HFF-Myc (cell line): ENCODE results near the gene GABRB2.

ENCODE experiments used
- DNase-seq: peaks from one replicate; pipeline ENCODE4 v3.0.0-alpha.2; 2011; ENCODE audit warnings: low read depth; ENCODE audit errors: extremely low read depth
- H3K4me3 ChIP-seq: replicated peaks from 2 replicates; pipeline ENCODE4 v1.5.1; 2011; ENCODE audit warnings: low read depth, mild to moderate bottlenecking, control low read depth, low read length
- TF ChIP-seq, protein P1 (sequence below): IDR thresholded peaks from 2 replicates; pipeline ENCODE4 v1.5.1; 2012; ENCODE audit warnings: mild to moderate bottlenecking, low read depth, low read length, control low read depth; ENCODE audit errors: missing control alignments

GABRB2 gene

DNA sequence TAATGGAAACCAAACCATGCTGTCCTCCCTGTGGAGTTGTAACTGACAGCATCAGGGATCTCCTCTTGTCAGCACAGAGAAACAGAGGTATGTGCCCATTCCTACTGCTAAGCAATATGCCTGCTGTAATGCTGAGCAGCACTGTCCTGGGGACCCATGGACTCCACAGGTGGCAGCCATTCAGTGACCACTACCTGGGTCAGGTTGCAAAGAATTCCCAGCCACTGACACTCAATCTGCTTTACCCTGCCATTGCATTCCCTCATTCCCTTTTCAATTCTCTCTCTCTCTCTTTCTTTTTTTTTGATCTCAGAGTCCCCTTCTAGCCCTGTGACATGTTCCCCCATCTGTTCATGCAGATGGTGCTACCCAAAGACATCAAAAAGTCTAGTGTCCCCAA is 104.1 kb downstream of the GABRB2 start:
- no peak for DNase-seq

DNA sequence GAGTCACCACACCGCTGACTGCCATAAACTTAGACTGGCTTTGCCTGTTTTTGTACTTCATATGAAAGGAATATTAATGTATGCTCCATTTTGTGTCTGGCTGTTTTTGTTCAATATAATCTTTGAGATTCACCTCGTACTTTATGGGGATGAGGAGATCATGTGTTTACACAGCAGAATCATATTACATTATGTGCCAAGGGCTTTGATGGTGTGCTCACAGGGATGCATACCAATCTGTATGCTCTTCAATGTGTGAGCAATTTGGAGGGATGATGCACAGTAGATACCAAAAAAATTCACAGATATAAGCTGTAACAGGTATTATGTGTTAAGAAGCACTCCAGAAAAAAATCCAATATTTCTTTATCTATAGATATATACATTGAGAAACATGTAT is 113.7 kb downstream of the GABRB2 start:
- TF ChIP-seq, protein P1, sequence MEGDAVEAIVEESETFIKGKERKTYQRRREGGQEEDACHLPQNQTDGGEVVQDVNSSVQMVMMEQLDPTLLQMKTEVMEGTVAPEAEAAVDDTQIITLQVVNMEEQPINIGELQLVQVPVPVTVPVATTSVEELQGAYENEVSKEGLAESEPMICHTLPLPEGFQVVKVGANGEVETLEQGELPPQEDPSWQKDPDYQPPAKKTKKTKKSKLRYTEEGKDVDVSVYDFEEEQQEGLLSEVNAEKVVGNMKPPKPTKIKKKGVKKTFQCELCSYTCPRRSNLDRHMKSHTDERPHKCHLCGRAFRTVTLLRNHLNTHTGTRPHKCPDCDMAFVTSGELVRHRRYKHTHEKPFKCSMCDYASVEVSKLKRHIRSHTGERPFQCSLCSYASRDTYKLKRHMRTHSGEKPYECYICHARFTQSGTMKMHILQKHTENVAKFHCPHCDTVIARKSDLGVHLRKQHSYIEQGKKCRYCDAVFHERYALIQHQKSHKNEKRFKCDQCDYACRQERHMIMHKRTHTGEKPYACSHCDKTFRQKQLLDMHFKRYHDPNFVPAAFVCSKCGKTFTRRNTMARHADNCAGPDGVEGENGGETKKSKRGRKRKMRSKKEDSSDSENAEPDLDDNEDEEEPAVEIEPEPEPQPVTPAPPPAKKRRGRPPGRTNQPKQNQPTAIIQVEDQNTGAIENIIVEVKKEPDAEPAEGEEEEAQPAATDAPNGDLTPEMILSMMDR, result no peak
- DNase-seq, result no peak
- no peak overlapping the region for H3K4me3 ChIP-seq

More for the DNA sequence above, 104.1 kb downstream of the GABRB2 start:
- no peak overlapping the region for H3K4me3 ChIP-seq
- TF ChIP-seq, protein P1, result no peak

DNA sequence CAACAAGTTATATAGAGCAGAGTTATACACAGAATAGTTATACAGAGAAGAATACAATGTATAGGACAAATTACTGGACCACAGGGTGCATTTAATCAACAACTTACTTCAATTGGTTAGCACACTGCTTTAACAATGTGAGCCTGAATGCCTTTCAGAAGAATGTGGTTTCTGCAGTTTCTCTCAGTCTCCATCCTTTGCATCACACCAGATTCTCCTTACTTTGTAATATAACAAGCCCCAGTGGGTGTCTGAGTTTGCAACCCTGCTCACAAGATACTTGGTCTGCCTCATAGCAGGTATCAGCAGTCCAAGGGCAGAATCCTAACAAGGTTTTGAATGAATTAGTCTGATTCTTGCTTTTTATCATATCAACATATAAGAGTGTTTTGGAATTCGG is 114.6 kb downstream of the GABRB2 start:
- no peak for DNase-seq
- TF ChIP-seq, protein P1, result no peak
- no peak overlapping the region for H3K4me3 ChIP-seq

DNA sequence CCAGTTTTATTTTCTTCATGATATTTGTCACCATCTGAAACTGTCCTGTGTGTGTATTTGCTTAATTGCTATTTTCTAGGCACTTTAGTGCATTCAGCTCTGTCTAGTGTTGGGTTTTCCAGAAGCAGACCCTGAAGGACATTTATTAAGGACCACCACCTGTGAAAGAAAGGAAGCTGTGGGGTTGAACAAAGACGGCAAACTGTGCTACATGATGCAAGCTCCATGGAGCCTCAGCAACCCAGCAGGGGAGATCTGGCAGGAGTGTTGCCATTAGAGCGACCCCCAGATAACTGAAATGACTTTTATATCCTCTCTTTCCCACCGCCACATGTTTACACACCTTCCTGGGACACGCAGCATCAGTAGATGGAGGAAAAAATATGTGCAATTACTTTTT is 125.5 kb downstream of the GABRB2 start:
- H3K4me3 ChIP-seq, result no peak overlapping the region
- TF ChIP-seq, protein P1, result no peak
- no peak for DNase-seq

DNA sequence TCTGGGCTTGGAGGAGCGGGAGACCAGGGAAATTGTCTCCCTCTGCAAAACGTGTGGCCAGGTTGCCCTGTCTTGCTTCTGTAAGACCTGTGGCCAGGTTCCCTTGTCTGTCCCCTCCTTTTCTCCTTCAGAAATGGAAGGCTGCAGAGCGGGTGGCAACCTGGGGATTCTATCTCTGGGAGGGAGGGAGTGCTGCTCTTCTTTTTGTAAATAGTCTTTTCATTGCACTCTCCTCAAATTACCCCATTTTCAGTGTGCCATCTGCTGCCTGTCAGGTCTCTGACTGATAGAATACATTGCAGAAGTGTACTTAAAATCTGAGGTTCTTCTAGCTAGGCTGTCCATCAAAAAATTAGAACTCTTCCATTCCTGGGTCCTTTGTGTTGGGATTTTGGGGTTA is 126.0 kb downstream of the GABRB2 start:
- no peak for DNase-seq
- H3K4me3 ChIP-seq, result no peak overlapping the region
- TF ChIP-seq, protein P1, result no peak

DNA sequence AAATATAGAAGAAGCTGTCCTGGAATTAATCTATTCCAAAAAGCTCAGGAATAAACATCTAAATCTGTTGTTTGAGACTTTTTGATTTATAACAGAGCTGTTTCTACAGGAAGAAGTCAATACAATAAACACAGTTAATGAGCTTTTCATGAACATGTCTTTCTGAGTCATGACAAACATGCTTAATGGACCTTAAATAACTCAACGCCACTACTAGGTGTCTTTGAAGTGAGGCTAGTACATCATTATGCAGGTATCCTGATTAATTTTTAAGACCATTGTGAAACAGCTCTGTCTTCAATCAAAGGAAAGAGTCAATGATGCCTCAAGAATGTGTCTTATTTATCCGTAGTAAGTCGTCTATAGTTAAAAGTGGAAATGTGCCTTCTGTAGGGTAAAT is 131.6 kb downstream of the GABRB2 start:
- H3K4me3 ChIP-seq, result no peak overlapping the region
- no peak for DNase-seq
- TF ChIP-seq, protein P1, result no peak

DNA sequence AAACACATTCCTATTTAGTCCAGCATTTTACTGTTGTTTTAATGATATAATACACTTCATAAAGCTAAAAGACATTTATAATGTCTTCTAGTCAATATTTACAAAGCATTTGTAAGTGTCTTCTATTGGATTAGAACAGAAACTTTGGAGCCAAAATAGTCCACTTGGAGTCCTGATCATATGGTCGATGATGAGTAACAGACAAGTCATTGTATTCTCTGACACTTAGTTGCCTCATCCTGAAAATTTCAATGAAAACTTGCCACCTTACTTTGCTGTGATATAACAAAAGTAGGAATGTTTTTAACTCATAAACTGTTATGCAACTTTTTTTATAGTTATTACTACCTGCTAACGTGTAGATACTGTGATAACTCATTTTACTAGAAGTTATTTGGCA is 132.5 kb downstream of the GABRB2 start:
- TF ChIP-seq, protein P1, result no peak
- DNase-seq, result no peak
- H3K4me3 ChIP-seq, result no peak overlapping the region
